Activated CD8-positive, alpha-beta memory T cell treated with anti-CD3 and anti-CD28 coated beads for 1 hour (primary cell): ENCODE data around the gene LRRC7.

Experiments
- DNase-seq, 2 donors: peaks; one replicate each; pipeline ENCODE4 v3.0.0-alpha.2; 2020; ENCODE audit warnings: low read depth in 1 of 2; ENCODE audit errors: extremely low read depth in 1 of 2

The LRRC7 gene

DNA sequence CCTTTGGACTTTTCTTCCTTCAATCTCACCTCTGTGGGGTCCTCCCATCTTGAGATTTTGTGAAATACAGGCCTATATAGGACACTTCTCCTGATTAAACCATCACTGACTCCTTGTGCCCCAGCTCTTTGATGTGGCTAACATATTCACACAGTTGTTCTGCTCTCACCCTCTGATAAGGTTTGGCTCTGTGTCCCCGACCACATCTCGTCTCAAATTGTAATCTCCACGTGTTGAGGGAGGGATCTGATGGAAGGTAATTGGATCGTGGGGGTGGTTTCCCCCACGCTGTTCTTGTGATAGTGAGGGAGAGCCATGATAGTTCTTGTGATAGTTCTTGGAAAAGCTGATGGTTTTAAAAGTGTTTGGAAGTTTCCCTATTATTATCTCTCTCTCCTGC, 19.7 kb downstream of the LRRC7 start:
- DNase-seq, result no peak

DNA sequence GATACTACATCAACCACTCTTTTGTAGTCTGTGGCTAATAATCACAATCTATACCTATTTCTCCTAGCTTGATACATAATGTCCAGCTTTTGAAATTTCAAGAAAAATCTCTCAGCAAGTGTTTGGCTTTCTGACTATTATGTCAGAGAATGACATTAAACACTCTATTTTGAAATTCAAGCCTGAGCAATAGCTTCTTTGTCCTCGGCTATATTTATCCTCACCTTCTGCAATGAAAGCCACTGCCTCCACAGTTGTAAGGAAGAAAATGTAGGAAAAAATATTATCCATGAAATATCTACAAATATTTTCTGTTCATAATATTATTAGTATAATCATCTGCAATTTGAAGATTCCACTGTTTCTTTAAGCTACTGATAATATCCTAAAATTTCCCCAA, 22.1 kb downstream of the LRRC7 start:
- DNase-seq, result no peak

DNA sequence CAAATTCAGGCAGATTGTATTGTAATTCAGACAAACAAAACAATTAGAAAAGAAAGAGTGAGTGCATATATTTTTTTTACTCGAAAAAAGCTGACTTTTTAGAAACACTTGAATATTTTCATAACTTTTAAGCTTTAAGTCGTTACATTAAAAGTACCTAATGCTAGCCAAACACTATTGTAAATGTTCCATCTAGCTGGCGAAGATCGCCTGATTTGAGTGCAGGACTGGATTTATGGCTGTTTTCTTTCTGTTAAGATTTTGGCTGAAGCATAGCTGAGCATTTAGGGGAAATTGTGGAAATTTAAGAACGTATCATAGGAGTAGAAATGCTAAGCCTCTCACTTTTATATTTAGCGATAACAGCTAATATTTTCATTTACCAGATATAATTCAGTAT, 24.6 kb downstream of the LRRC7 start:
- no peak for DNase-seq

DNA sequence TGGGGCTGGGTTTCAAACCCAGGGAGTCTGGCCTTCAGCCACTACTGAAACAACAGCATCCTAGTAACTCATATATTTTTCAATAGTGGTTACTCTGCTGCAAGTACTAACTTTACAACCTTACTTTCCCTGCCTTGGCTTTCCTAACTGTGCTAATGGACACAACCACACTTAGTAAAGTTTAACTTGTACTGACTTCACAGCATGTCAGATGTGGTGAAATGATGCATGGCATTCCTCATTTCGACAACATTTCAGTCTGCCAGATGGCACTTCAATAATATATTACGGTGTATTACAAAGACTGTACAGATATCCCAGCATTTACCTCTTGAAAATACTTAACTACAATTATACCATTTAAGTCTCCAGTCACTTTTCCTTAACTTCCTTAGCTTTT, 27.8 kb downstream of the LRRC7 start:
- DNase-seq, result no peak

DNA sequence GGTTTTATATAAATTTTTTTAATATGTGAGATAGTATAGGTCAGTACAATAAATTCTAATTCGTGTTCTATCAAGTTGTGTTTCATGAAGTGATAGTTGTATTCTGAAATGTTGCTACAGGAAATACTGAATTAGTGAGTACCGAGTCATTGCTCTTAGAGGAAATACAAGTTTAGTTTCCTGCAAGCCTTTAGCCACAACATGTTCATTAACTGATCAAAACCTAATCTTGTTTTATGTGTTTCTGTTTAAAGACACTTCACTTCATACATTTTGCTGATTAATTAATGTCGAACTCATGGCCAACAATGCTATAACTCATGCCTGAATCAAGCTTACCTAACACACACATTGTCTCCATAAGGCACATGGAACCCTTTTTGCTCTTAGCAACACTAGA, 43.6 kb downstream of the LRRC7 start:
- DNase-seq, result no peak

DNA sequence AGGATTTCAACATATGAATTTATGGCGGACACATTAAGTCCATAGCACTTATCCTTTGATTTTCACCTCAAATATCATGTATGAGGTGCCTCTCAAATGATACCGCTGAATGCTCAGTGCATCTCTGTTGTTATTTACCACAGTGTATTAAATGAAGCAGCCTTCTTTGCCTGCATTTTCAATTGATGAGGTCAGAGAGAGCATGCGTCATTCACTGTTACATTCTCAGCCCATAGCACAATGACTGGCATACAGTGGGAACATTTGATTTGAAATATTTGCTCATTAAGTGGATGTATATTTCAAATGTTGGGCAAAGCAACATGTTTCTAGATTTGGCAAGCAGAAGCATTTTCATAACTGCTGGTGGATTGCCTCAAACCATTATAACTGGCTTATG, 45.7 kb downstream of the LRRC7 start:
- no peak for DNase-seq

DNA sequence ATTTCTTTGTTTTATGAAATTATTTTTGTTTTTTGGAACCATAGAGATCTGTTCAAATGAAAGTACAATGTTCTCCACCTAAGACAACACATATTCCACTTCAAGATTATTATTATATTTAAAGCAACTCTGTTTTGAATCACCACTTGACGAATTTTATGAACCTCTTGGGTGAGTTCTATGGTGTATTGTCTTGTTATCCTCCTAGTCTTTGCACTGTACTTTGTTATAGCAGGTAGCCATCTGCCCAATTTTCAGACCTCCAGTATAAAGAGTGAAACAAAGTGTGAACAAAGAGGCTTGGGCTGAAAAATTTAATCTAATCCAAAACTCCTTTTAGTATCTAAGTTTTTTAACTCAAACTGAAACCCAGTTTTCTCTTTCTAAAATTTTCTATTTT, 71.0 kb downstream of the LRRC7 start:
- DNase-seq, result no peak

DNA sequence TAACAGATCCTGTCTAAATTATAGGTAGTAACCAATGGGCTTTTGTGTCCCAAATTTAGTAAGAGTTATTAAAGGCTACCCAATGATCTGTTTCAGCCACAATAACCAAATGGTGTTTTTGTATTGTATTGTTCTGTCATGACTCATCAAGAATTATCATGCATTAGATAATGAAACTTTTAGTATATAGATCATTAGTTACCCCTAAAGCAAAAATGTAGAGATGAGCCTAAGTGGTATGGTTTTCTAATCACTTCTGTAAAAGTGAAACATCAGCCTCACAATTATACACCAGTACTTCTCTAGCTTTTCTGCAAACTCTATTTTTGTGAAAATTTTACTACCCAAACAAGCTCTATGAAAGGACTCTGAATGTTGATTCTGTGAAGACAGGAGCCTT, 71.4 kb downstream of the LRRC7 start:
- no peak for DNase-seq

DNA sequence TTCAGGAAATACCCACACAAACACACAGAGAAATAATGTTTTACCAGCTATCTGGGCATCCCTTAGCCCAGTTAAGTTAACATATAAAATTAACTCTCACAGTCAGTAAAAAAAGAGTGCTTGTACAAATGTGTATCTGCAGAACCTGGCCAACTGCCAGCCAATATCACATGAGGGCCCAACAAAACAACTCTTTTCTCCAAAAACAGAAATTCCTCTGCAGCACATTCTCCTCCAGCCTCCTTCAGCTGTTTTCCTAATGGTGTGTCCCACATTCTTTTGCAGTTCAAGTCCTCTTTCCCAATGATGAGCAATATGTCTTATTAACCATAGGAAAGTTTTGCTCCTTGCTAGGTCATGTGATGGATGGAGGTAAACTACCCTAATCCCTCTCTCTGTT, 75.5 kb downstream of the LRRC7 start:
- DNase-seq, result no peak

DNA sequence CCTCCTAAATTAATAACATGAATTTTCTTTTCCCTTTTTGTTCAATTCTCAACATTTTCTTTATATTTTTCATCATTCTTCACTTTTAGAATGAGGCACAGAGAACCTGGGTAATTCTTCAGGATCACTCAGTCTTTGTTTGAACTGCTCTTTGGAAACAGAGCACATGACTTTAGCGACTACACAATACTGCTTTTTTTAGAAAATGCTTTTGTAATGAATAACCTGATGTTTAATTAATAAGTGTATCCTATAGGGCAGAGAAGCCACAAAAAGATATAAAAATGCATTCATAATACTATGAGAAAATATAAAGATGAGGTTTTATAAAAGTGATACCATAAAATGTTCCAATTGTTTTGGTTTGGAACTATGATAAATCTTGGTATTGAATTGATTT, 77.8 kb downstream of the LRRC7 start:
- no peak for DNase-seq

DNA sequence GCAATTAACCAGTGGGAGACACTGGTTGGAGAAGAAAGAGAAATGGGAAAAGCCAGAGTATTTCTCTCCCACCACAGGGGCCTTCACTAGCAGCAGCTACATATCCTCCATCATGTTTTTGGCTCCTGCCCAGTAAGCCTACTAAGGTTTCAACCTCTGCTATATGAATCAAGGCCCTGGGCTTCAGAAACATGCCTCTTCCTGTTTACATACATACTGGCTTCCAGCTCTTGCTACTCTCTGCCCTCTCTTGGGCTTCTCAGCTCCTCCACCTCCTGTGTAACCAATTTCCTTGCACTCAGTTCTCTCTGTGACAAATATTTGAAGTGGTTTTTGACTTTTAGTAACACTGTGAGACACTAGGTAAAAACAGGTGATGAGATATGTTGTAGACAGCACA, 80.8 kb downstream of the LRRC7 start:
- DNase-seq, result no peak

DNA sequence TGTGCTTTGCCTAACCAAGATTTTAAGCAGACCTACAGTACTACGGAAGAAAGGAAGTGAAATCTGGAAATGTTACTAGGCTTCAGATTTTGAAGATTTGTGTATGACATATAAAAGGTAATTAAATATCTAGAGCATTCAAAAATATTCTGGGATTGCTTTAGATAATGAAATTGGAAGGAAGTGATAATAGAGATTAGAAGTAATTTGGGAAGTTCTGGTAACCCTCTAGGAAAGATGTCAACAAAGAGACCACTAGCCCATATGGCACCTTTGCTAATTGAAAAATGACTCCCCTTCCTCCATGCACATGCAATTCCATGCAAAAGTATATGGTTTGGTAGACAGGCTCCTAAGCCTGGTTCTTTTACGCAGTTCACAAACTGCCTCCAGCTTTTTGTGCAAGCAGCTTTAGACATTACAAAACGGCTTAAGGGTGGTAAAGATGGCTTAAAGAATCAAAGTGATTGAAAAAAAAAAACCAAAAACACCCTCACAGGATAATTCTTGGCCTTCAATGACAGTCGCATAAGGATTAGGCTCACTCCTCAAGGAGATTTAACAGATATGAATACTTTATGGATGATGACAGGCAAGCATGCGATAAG, 81.8 kb downstream of the LRRC7 start:
- DNase-seq, result no peak

DNA sequence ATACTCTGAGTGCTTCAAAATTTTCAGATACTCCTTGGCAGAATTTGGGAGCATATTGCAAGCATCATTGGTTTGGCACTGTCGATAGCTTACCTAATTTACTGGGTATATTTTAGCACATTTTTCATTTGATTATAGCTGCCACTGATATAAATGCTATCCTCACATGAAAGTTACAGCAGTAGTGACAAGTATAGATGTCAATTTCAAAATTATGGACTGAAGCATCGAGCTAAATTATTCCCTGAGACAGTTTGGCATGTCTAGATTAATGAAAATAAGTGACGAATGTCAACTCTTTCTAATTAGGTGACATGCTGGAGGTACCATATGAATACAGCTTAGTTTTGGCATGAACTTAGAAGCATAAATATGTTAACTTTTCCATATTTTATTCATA, 83.1 kb downstream of the LRRC7 start:
- no peak for DNase-seq

DNA sequence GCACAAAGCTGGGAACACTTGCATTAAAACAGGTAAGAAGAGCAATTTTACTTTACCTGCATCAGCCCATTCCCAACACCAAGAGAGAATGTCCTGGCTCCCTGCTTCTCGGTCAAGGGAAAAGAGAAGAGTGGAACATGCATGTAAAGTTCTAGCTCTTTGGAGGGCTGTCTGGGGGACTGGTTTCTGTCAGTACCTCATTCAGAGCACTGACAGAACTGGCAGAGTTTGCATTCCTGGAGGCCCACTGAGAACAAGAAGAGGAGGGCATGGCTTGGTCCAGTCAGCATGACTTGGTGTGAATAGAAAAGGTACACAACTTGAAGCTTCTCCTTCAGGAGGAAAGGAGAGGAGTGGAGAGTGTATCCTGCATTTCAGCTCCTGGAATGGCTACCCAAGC, 83.9 kb downstream of the LRRC7 start:
- no peak for DNase-seq

DNA sequence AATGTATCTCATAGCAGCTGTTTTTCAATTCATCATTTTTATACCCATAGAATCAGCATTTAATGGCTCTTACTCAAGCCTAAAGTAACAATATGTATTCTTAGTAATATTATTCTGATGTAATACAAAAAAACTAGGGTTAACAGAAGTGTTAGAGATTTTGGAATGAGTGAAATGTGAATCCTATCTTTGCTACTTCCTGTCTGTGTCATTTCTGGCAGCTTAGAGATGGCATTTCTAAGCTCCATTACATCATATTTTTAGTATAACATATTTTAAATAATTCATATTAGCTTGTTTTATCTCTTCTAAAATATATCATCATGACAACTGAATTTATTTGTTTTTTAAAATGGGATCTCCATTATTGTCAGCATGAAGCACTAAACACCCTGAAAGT, 90.2 kb downstream of the LRRC7 start:
- DNase-seq, result no peak

DNA sequence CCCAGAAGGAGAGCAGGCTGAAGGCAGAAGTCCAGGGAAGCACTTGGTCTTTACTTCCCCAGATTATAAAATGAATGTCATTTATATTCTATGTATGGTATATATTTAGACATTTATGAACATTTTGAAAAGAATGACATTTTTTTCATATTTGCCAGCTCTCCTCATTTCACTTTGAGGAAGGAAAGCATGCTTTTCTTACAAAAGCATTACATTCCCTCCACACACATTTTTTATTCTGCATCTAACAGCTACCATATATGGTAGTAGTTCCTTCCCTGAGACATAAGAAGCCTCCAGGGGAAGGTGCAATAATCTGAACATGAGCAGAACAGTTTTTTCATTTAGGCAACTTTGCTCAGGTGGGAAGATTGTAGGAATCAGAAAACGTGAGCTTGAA, 94.0 kb downstream of the LRRC7 start:
- no peak for DNase-seq

DNA sequence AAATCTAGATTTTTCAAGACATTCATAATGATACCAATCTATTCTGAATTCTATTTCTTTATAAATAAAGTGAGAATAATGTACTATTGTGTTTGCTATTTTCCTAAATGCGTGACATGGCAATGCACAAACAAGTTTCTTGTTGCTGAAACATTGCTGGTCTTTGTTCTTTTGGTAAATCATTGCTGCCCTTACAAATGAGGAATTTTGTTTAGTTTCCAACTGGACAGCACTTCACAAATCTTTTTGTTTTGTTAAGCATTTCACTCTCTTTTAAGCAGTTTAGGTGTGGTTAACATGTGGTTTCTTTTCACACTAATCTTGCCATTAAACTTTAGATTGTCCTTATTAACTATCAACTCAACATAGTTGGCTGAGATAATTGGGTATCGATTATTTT, 94.6 kb downstream of the LRRC7 start:
- no peak for DNase-seq

DNA sequence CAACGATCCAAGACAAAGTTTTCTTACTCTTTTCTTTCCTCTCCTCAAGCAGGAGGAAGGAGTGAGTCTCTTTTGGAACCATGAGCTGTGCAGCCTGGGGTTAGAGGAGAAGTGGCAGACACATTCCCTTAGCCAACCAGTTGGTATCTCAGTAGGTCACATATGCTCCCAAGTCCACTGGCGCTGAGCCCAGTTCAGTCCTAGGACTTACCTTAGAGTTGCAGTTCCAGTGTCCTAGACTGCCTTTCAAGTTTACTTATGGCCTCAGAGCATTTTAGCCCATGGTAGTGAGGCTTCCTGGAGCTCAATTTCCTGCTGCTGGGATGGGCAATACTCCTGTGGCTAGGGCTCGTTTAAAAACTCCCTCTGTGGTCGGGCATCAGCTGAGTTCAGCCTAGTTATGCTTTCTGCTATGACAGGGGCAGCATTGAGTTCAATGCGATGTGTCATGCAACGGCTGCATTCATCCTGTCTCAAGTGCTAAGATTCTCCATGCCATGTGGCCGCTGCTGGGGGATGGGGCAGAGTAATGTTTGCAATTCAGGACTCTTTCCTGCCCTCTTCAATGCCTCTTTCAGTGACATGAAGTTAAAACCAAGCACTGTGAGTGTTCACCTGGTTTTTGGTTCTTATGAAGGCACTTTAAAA, 103.8 kb downstream of the LRRC7 start:
- no peak for DNase-seq

DNA sequence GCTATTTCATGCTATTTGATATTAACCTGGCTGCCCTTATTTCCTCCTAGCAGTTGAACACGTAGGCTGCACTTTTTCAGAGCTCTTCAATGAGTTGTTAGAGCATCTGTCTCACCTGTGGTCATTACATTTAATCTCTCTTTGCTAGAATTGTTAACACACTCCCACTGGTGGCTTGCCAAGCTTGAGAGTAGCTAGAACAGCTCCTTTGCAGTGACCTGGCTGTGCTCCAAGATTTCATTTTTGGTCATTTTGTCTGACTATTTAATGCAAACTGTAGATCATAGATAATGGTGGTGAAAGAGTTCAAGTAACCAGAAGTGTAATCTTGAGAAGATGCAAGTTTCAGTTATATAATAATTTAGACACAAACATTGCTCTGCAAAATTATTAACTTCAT, 105.6 kb downstream of the LRRC7 start:
- no peak for DNase-seq

DNA sequence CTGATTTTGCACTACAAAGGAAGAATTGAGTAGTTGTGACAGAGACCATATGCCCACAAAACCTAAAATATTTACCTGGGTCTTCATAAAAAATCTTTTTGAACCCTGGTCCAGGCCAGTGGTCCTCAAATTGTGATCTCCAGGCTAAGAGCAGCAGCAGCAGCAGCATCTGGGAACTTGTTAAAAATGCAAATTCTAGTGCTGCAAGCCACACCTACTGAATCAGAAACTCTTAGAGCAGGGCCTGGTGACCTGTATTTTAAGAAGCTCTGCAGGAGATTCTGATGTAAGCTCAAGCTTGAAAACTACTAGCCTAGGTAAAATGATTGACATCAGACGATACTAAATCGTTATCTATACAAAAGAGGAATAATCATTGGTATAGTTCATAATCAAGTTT, 112.2 kb downstream of the LRRC7 start:
- no peak for DNase-seq

DNA sequence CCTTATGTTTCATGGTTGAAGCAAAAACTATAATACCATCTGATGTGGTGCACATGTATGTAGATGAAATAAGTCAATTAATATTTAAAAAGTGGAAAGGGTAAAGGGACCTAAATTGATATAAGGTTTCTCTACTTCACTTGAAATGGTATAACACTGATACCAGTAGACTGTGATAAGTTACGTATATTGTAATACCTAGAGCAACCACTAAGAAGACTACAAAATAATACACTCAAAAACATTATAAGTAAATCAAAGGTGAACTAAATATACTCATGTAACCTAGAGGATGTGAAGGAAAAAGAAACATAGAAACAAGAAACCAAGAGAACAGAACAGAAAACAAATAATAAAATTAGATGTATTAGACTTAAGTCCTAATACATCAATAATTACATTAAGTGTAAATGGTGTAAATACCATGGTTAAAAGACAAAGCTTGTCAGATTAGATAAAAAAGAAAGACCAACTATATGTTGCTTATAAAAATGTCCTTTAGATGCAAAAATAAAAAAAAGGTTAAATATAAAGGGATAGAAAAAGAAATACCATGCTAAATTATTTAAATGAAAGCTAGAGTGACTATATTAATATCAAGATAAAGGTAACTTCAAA, 118.8 kb downstream of the LRRC7 start:
- DNase-seq, result no peak

DNA sequence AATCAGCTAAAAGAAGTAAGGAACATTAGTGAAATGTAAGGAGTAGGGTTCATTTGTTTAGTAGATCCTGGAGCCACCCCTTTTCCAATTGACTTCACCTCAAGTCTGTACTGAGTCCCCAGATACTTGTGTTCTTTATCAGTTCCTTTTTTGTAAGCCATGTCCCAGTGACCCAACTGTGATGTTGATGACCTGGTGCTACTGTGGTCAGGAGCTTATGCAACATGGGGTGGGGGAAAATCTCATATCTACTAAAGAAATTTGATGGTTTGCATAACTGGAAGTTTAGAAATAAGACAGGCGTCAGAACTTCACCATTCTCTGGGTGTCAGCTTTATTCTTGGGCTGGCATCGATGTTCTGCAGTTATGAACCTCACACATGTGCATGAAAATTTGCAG, 120.5 kb downstream of the LRRC7 start:
- no peak for DNase-seq

DNA sequence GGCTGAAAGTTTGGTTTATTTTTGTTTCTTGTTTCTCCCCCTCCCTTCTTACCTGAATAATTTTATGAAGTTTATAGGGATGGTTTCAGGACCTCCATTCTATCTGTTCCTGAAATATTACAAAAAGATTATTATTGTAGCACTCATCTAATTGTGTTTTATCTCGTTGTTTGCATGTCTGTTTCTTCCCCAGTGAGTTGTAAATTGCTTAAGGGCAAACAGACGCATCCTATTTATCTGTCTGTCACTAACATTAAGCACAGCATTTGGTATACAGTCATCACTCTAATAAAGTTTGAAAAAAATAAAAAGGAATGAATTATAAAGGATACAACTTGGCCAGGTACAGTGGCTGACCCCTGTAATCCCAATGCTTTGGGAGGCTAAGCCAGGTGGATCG, 123.5 kb downstream of the LRRC7 start:
- DNase-seq, result no peak
